GM13976 (cell line): ENCODE results near the gene DISP2.

Experiments
- DNase-seq: peaks from one replicate; pipeline ENCODE4 v3.0.0; 2012; ENCODE audit warnings: low spot score
- CTCF ChIP-seq: IDR thresholded peaks from 2 replicates; pipeline ENCODE4 v1.5.1; 2012; ENCODE audit warnings: borderline replicate concordance, mild to moderate bottlenecking; ENCODE audit not compliant: insufficient read depth; ENCODE audit errors: extremely low read depth, missing control alignments, control extremely low read depth
- in situ Hi-C: fragments of 300-500 bp; cut with MboI; formaldehyde crosslinking; loops from one replicate; pipeline ENCODE4 v1.12.0; 2022; ENCODE audit warnings: low sequenced_read_pairs, mixed read lengths, inconsistent platforms; ENCODE audit not compliant: unreplicated experiment

The DISP2 gene

GRCh38 chr15:40328176-40328575 lies 29.8 kb upstream of the DISP2 start:
- TF ChIP-seq CTCF: no peak
- in situ Hi-C loops: no loop called here
- DNase-seq: no peak

GRCh38 chr15:40328751-40329150 lies 29.3 kb upstream of the DISP2 start:
- in situ Hi-C loops: no loop called here
- DNase-seq: no peak
- TF ChIP-seq CTCF: no peak

GRCh38 chr15:40329804-40330203 lies 28.2 kb upstream of the DISP2 start:
- no peak for DNase-seq
- in situ Hi-C loops: no loop called here
- TF ChIP-seq CTCF: no peak

GRCh38 chr15:40330368-40330836 lies 27.6 kb upstream of the DISP2 start:
- DNase-seq: no peak
- in situ Hi-C loops: no loop called here
- no peak for TF ChIP-seq CTCF

GRCh38 chr15:40331026-40331425 lies 27.0 kb upstream of the DISP2 start:
- TF ChIP-seq CTCF: no peak
- DNase-seq: no peak
- in situ Hi-C loops: no loop called here

GRCh38 chr15:40331637-40332036 lies 26.4 kb upstream of the DISP2 start:
- in situ Hi-C loops: no loop called here
- no peak for DNase-seq
- TF ChIP-seq CTCF: no peak
